Stimulated activated CD8-positive, alpha-beta memory T cell treated with anti-CD3 and anti-CD28 coated beads, Interleukin-12 subunit alpha, Interleukin-12 subunit beta, amount 100 ng/mL, for 24 hours (primary cell): ENCODE measurements around the gene GOLGA6L10.
"Not testable (repeated sequence)": the region's sequence is repeated elsewhere in the genome, so short reads cannot be mapped to it uniquely, and the experiment has no call there.

Experiments used
- DNase-seq: peaks from one replicate; pipeline ENCODE4 v3.0.0-alpha.2; 2020; ENCODE audit errors: extremely low read depth

GOLGA6L10 gene

GRCh38 chr15:82349375-82349774 lies at the start of gene GOLGA6L10:
TSS of gene GOLGA6L10 (minus strand) at chr15:82349475. CDS start at chr15:82349375, 100 bp downstream.
- DNase-seq, result not testable (repeated sequence)

GRCh38 chr15:82398785-82399184 lies 49.5 kb upstream of the GOLGA6L10 start:
- no peak for DNase-seq

DNA sequence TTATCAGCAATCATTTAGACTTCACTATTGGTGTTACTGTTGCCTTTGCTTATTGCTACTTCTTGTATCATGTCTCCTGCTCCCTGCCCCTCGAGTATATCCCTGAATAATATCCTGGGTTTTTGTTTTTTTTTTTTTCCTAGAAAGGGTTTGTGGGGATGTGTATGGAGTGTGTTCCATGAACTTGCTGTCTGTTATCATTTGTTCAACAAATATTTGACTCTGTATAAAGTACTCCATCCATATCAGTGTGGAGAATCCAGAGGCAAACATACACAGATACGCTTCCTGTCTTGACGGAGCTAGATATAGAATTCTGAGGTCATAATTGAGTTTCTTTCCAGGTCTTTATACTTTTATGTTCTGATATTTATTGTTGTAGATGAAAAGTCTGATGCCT lies 48.5 kb upstream of the GOLGA6L10 start:
- no peak for DNase-seq

DNA sequence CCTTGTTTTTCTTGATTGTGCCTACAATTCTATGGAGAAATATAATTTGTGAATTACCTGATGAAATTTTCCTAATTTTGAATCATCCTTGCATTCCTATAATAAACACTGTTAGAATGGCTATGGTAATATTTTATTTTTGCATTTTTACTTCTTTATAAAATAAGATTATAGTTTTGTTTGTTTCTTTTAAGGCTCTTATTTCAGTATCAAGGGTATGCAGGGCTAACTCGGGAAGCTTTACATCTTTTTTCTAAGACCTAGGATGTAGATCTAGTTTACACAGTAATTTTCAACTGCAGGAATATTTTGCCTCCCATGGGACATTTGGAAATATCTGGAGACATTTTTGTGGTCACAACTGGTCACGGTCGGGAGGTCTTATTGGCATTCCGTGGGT lies 46.5 kb upstream of the GOLGA6L10 start:
- DNase-seq, result not testable (repeated sequence)

GRCh38 chr15:82393671-82394070 lies 44.4 kb upstream of the GOLGA6L10 start:
- DNase-seq, result no peak

DNA sequence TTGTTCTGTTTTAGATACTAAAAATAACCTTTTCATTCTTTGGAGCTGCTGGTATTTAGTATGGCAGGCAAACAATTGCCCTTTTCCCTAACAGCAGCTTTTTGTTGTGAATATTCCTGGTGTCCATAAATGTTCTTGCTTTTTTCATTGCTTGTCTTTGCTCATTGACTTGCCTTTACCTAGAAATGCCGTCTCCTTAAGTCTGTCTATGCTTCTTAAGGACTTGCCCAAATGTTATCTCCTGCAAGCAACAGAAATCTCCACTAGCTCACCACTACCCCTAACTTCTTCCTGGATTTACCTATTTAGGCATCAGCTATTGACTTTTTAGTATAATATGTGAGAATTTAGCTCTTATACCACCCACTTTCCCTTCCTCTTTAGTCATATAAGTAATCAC lies 42.8 kb upstream of the GOLGA6L10 start:
- not testable (repeated sequence) for DNase-seq

- not testable (repeated sequence) for DNase-seq
These were observed 40.9 kb upstream of the GOLGA6L10 start for GRCh38 chr15:82390152-82390551.

DNA sequence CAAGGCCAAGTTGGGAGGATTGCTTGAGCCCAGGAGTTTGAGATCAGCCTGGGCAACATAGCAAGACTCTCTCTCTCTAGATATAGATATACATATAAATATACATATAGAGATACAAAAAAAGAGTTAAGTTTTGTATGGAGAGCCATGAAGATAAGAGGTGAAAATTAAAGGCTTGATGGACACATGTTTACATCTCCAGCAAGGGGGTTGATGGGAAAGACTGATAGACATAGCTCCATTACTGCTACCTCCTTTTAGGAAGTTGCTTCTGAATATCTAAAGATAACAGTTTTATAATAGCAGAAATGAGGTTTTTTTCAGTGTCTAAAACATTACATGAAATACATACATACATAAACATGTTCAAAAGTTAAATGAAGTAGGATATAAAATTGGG lies 37.9 kb upstream of the GOLGA6L10 start:
- DNase-seq, result not testable (repeated sequence)

- not testable (repeated sequence) for DNase-seq
These were observed 32.2 kb upstream of the GOLGA6L10 start for GRCh38 chr15:82381330-82381955.

GRCh38 chr15:82379552-82379951 lies 30.3 kb upstream of the GOLGA6L10 start:
- not testable (repeated sequence) for DNase-seq

- DNase-seq, result not testable (repeated sequence)
These were observed 24.4 kb upstream of the GOLGA6L10 start for GRCh38 chr15:82373661-82374060.

DNA sequence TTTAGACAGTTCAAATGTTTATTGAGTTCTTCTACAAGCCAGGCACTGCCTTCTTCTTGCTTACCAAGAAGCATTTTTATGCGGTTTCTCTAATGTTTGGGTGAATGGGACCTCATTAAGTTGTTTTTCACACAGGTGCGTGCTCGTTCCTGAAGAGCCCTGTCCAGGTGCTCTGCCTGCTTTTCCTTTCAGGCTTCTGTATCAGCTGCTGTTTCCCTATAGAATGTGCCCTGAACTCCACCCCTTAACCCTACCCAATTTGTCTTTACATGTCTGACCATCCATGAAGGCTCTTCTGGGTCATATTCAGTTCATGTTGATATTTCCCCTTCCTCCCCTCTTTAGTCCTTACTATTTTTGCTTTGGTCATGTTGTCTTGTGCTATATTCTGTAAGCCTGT lies 22.4 kb upstream of the GOLGA6L10 start:
- DNase-seq, result no peak

- not testable (repeated sequence) for DNase-seq
These were observed 18.5 kb upstream of the GOLGA6L10 start for GRCh38 chr15:82367790-82368189.

DNA sequence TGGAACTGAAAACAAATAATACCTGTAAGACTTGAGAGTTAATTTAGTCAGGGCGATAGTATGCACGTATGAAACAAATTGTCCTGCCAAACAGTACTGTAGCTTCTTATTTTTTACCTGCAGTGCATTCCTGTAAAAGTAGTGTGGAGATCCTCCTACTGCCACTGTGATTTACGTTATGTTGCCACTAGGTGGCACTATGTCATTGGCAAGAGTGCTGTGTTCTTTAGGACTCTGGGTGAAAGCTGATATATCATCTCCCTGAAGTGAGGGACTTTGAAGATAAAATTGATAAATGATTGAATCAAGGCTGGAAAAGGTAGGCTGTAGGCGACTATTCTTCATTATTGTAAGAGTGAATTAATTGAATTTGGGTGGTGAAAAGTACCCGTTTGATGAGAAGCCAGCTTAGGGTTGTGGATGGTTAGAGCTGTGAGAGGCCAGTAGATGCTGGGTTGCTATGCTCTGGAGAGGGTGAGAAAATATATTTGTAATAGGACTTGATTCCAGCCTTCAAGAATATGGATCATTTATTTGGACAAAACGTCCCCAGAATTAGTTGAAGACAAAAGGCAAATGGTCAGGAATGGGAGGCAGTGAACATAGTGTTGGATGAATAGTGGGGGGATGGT lies 16.5 kb upstream of the GOLGA6L10 start:
- DNase-seq, result not testable (repeated sequence)

- DNase-seq, result not testable (repeated sequence)
These were observed 15.3 kb upstream of the GOLGA6L10 start for GRCh38 chr15:82364548-82364947.

DNA sequence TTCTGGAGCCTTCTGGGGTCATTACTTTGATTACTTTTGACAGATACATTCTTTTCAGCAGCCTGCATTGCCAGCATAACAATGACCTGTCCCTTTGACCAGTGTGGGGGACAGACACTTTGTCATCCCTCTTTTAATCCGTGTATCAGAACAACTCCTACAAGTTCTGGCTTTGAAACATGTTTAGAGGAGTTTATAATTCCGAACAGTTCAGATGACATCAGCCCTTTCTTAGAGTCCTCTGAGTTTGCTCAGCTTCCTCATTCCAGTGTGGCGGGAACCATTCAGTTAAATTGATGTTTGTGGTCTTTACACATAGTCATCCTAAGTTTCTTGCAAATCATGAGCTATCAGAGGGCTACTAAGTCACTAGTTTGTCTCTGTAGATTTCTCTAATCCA lies 13.5 kb upstream of the GOLGA6L10 start:
- not testable (repeated sequence) for DNase-seq

GRCh38 chr15:82360618-82361017 lies 11.3 kb upstream of the GOLGA6L10 start:
- not testable (repeated sequence) for DNase-seq

DNA sequence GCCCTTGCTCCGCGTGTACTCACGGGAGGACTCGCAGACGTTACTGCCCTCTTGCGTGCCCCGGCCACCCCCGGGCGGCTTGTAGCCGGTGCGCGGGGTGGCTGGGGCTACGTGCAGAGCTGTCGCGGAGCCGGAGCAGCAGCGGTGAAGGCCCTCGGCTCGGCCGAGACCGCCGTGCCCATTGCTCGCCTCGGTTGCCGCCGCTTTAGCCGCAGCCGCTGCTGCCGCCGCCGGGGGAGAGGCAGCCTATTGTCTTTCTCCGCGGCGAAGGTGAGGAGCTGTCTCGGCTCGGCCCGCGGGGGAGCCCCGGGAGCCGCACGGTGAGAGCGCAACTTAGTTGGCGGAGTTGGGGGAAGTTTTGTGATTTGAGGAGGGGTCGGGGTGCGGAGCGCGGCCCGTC lies 5.8 kb upstream of the GOLGA6L10 start:
- not testable (repeated sequence) for DNase-seq

DNA sequence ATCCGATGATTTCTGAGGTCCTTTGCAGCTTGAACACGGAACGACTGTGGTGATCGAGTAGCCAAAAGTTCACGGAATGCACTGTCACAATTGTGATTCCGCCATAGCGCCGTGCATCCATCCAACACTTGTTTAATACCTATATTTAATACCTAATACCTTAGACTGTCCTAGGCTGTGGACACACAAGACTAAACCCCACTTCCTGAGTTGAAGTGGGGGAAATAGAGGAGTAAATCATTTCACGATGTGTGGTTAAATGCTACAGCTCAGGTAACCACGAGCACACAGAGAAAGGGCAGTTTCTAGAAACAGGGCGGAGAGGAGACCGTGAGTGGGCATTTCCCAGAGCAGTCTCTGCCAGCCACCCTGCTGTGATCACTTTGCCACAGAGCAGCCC lies 5.3 kb upstream of the GOLGA6L10 start:
- not testable (repeated sequence) for DNase-seq

DNA sequence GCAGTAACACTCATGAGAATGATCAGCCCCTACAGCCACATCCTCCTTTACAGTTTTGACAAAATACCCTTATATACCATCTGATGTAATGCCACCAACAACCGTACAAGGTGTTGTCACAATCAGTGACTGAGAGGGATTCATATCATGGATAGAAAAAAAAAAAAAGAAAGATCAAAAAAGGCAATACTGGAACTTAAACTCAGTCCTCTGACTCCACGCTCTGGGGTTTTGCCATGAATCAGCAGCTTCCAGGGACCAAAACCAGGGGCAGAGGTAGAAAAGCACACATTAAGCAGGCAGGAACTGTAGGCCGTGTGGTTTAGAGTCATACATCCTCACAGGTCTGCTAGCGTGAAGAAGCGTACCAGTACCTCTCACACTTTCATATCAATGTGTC lies 1.6 kb downstream of the GOLGA6L10 start:
- not testable (repeated sequence) for DNase-seq

DNA sequence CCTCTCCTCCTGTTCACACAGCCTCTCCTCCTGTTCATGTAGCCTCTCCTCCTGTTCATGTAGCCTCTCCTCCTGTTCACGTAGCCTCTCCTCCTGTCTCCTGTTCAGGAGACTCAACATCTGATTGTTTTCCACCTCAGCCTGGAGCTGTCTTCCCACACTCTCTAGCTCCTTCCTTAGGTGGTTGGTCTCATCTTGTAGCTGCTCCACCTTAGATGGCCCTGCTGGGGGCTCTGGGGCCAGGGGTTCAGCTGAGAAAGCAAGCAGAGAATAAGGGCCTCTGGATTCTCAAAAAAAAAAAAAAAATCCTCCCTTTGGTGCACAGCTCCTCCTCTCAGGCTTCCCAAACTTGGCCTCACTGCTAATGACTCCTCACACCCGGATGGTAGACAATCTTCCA lies 4.1 kb downstream of the GOLGA6L10 start:
- not testable (repeated sequence) for DNase-seq

DNA sequence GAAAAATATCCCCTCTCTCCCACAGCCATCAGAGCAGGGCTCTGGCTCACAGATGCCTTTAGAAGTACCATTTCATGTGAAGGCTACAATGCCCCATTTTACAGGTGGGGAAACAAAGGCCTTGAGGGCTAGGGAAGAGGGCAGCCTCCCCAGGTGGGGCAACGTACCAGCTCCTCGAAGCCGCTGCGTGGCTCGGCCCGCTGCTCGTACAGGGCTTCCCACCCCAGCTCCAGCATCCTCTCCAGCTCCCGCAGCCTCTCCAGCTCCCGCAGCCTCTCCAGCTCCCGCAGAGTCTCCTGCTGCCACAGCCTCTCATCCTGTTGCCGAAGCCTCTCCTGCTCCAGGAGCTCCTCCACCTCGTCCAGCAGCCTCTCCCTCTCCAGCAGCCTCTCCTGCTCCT lies 4.9 kb downstream of the GOLGA6L10 start:
- not testable (repeated sequence) for DNase-seq

DNA sequence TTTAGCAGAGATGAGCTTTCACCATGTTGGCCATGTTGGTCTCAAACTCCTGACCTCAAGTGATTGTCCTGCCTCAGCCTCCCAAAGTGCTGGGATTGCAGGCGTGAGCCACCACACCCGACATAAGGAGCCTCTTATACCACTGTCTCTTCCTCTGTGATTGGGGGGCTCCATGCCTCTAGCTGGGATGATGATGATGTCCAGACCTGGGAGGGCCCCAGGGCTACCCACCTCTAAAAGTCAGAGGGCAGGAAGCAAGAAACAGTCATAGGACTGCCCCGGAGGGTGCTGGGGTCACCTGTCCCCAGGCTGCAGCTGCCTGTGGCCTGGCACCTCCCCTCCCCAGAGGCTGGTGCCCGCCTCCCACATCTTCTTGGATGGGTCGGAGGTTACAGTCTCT lies 5.4 kb downstream of the GOLGA6L10 start:
- not testable (repeated sequence) for DNase-seq
